Suprapubic skin (tissue), 4 donors: Measurements from ENCODE around the gene USP6NL.

ENCODE experiments used
- EP300 ChIP-seq: sonication (generic); formaldehyde crosslinking; IDR thresholded peaks from one replicate; pipeline ENCODE4 v1.6.1; 2017; ENCODE audit warnings: antibody characterized with exemption
- POLR2A ChIP-seq, 2 donors: fragments of 450-650 bp; IDR thresholded peaks; one replicate each; pipeline ENCODE4 v1.6.1; 2017; ENCODE audit warnings: antibody characterized with exemption in 2 of 2, mild to moderate bottlenecking in 2 of 2, moderate library complexity in 2 of 2
- POLR2AphosphoS5 ChIP-seq, 3 donors: sonication (generic); formaldehyde crosslinking; IDR thresholded peaks; one replicate each; pipeline ENCODE4 v1.6.1; 2017; ENCODE audit warnings: antibody characterized with exemption in 3 of 3
- TF ChIP-seq, protein P1 (sequence below), 2 donors: fragments of 200-600 bp in 1 of 2; fragments of 450-650 bp in 1 of 2; sonication (generic) in 1 of 2; IDR thresholded peaks; one replicate each; pipeline ENCODE4 v1.5.1; 2016 to 2019; ENCODE audit warnings: antibody characterized with exemption in 2 of 2, mild to moderate bottlenecking in 1 of 2, moderate library complexity in 1 of 2

DNA sequence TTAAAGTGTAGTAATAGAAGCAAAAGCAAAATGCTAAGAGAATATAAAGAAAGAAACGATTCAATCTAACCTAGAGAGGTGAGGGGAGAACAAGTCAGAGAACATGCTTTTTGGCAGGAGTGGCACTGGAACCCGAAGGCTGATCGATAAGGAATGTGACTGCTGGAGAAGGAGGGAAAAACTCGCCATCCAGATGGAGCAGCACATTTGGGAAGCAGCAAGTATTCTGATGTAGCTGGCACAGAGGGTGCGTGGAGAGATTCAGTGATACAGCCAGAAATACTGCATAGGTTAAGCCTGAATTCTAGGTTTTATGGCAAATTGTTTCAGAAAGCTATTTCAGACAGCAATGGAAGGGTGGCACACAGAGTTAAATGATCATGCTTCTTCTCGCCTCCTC, 42.0 kb downstream of the USP6NL start:
- TF ChIP-seq, protein P1, sequence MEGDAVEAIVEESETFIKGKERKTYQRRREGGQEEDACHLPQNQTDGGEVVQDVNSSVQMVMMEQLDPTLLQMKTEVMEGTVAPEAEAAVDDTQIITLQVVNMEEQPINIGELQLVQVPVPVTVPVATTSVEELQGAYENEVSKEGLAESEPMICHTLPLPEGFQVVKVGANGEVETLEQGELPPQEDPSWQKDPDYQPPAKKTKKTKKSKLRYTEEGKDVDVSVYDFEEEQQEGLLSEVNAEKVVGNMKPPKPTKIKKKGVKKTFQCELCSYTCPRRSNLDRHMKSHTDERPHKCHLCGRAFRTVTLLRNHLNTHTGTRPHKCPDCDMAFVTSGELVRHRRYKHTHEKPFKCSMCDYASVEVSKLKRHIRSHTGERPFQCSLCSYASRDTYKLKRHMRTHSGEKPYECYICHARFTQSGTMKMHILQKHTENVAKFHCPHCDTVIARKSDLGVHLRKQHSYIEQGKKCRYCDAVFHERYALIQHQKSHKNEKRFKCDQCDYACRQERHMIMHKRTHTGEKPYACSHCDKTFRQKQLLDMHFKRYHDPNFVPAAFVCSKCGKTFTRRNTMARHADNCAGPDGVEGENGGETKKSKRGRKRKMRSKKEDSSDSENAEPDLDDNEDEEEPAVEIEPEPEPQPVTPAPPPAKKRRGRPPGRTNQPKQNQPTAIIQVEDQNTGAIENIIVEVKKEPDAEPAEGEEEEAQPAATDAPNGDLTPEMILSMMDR (IDR thresholded peaks at IDR 0.05): no peak
- TF ChIP-seq POLR2AphosphoS5 (IDR thresholded peaks at IDR 0.05): no peak
- TF ChIP-seq POLR2A (IDR thresholded peaks at IDR 0.05): no peak
- no peak for TF ChIP-seq EP300
